Natural killer cell (primary cell): ENCODE data around the gene TGFBR1. TPM values are rescaled to one million over a fixed set of nuclear protein-coding genes. Genes with fewer than 3 reads are reported as not detected.

Experiments used
- ATAC-seq, 3 donors: fragments of 150-1000 bp in 2 of 3; fragments of 200-7000 bp in 1 of 3; cut with Tn5 transposase; 1 replicate in 1 of 3; 2 replicates in 2 of 3; pipeline ENCODE4 v1.10.0; 2021; ENCODE audit warnings: mild to moderate bottlenecking in 2 of 3, moderate library complexity in 2 of 3
- DNase-seq, 2 donors: peaks; one replicate each; pipeline versions ENCODE4 v3.0.0 to v3.0.0-alpha.2; 2013 to 2021; ENCODE audit warnings: mixed read lengths in 1 of 2
- H3K27ac ChIP-seq: one replicate; pipeline ENCODE4 v1.5.1; 2013; ENCODE audit warnings: mild to moderate bottlenecking, low read length
- H3K27me3 ChIP-seq: one replicate; pipeline ENCODE4 v1.6.1; 2013; ENCODE audit warnings: low read length; ENCODE audit not compliant: control insufficient read depth, insufficient read depth
- H3K36me3 ChIP-seq: one replicate; pipeline ENCODE4 v1.6.1; 2013; ENCODE audit warnings: low read length; ENCODE audit not compliant: control insufficient read depth, insufficient read depth
- H3K4me1 ChIP-seq: one replicate; pipeline ENCODE4 v1.6.1; 2013; ENCODE audit warnings: low read length; ENCODE audit not compliant: control insufficient read depth, insufficient read depth
- H3K4me3 ChIP-seq: one replicate; pipeline ENCODE4 v1.5.1; 2013; ENCODE audit warnings: low read length
- H3K9me3 ChIP-seq: one replicate; pipeline ENCODE4 v1.6.1; 2013; ENCODE audit warnings: low read length; ENCODE audit not compliant: control insufficient read depth, insufficient read depth
- H3K27ac Mint-ChIP-seq, 2 donors: one replicate each; pipeline ENCODE4 v1.8.0; 2022; ENCODE audit warnings: mild to moderate bottlenecking in 2 of 2, mixed read lengths in 2 of 2, moderate library complexity in 1 of 2
- H3K27me3 Mint-ChIP-seq, 2 donors: one replicate each; pipeline ENCODE4 v1.8.0; 2022; ENCODE audit warnings: low read depth in 2 of 2, mixed read lengths in 2 of 2
- H3K36me3 Mint-ChIP-seq: one replicate; pipeline ENCODE4 v1.8.0; 2022; ENCODE audit warnings: mixed read lengths
- H3K4me1 Mint-ChIP-seq, 2 donors: one replicate each; pipeline ENCODE4 v1.8.0; 2022; ENCODE audit warnings: mixed read lengths in 2 of 2
- H3K4me3 Mint-ChIP-seq: one replicate; pipeline ENCODE4 v1.8.0; 2022; ENCODE audit warnings: mild to moderate bottlenecking, moderate library complexity, mixed read lengths
- H3K9me3 Mint-ChIP-seq, 2 donors: one replicate each; pipeline ENCODE4 v1.8.0; 2022; ENCODE audit warnings: mixed read lengths in 2 of 2
- WGBS: methylation state at CpG from one replicate; pipeline ENCODE4 v1.1.7; 2013; ENCODE audit warnings: missing lambda C conversion rate; ENCODE audit not compliant: insufficient coverage; 5-methylcytosine and 5-hydroxymethylcytosine counted together
- intact Hi-C: fragments of 100-400 bp; cut with micrococcal nuclease; formaldehyde crosslinking; loops from one replicate; pipeline ENCODE4 v1.14.2; 2022
- total RNA-seq, 4 donors: library from RNA; stranded (reverse); fragments of 120-200 nt in 1 of 4; gene quantifications; one replicate each; pipeline versions ENCODE4 v1.2.3 to v1.2.4, GENCODE V29; 2013 to 2022
- TF ChIP-seq, protein P1 (sequence below): fragments of 200-600 bp; IDR thresholded peaks from one replicate; pipeline ENCODE4 v1.8.0; 2022; ENCODE audit warnings: antibody characterized with exemption

TGFBR1 gene
- total RNA-seq, 3 donors from 2014 or later (not counting 1 experiment from before 2014, with no cell fraction given) = 78.0 to 120 (median 113) TPM

- Histone ChIP-seq H3K4me3 (no peak overlapping the region), H3K27me3 (no peaks in the 10 kb centered on the region), H3K9me3 (no peaks in the 10 kb centered on the region), H3K4me1 (peaks cover 5% of the 10 kb centered on the region), H3K27ac (no peak overlapping the region), H3K36me3 (peaks cover 80% of the 10 kb centered on the region)
- TF ChIP-seq, protein P1, sequence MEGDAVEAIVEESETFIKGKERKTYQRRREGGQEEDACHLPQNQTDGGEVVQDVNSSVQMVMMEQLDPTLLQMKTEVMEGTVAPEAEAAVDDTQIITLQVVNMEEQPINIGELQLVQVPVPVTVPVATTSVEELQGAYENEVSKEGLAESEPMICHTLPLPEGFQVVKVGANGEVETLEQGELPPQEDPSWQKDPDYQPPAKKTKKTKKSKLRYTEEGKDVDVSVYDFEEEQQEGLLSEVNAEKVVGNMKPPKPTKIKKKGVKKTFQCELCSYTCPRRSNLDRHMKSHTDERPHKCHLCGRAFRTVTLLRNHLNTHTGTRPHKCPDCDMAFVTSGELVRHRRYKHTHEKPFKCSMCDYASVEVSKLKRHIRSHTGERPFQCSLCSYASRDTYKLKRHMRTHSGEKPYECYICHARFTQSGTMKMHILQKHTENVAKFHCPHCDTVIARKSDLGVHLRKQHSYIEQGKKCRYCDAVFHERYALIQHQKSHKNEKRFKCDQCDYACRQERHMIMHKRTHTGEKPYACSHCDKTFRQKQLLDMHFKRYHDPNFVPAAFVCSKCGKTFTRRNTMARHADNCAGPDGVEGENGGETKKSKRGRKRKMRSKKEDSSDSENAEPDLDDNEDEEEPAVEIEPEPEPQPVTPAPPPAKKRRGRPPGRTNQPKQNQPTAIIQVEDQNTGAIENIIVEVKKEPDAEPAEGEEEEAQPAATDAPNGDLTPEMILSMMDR = no peak
- no peak overlapping the region for H3K4me3 Mint-ChIP-seq
- DNase-seq (no peak), ATAC-seq (no peak)
- 92% methylated on average over 5 of the region's 5 CpGs for WGBS
- no peaks in the 10 kb centered on the region for H3K27me3 Mint-ChIP-seq
- peaks cover 47% of the 10 kb centered on the region for H3K36me3 Mint-ChIP-seq
- H3K9me3 Mint-ChIP-seq = no peaks in the 10 kb centered on the region
- intact Hi-C loops = loop anchor here (2.0 kb wide), 1 partner anchor 293 kb away; no protein-coding TSS in a partner anchor
- peak overlapping the region; percentile 82 to 84 for H3K27ac Mint-ChIP-seq
- H3K4me1 Mint-ChIP-seq = peaks cover 58 to 68% of the 10 kb centered on the region in 2 donors
These were observed 36.9 kb downstream of the TGFBR1 start for GRCh38 chr9:99141849-99142248.

DNA sequence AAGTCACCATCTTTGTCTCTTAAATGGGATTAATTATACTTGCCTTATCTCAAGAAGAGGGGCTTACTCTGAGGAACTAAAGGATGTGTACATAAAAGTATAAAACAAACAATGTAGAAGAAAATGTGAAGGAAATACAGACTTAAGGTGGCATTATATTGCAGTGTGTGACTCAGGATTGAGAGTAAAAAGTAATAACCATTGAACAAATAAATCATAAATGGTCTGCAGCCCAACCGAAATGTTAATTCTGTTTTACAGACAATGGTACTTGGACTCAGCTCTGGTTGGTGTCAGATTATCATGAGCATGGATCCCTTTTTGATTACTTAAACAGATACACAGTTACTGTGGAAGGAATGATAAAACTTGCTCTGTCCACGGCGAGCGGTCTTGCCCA lies 37.4 kb downstream of the TGFBR1 start:
- intact Hi-C loops = no loop called here
- Histone ChIP-seq H3K4me1 (peaks cover 5% of the 10 kb centered on the region), H3K36me3 (peaks cover 80% of the 10 kb centered on the region), H3K9me3 (no peaks in the 10 kb centered on the region), H3K27me3 (no peaks in the 10 kb centered on the region), H3K4me3 (no peak overlapping the region), H3K27ac (no peak overlapping the region)
- Mint-ChIP-seq H3K9me3 (no peaks in the 10 kb centered on the region), H3K27me3 (no peaks in the 10 kb centered on the region), H3K4me1 (peaks cover 58 to 66% of the 10 kb centered on the region in 2 donors), H3K36me3 (peaks cover 51% of the 10 kb centered on the region), H3K4me3 (no peak overlapping the region), H3K27ac (peak overlapping the region; percentile 82 to 84)
- TF ChIP-seq, protein P1 = no peak
- DNase-seq = no peak
- 96% methylated on average over 4 of the region's 4 CpGs for WGBS
- ATAC-seq = no peak

DNA sequence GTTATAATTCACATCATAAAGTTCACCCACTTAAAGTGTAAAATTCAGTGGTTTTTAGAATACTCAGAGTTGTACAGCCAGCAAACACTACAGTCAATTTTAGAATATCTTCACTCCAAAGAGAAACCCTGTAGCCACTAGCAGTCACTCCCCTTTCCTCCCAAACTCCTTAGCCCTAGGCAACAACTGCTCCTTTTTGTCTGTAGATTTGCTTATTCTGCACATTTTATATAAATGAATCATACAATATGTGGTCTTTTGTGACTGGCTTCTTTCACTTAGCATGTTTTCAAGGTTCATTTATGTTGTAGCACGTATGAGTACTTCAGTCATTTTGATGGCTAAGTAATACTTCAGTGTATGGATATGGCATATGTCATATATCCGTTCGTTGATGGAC lies 38.7 kb downstream of the TGFBR1 start:
- no peak overlapping the region for H3K4me3 Mint-ChIP-seq
- Histone ChIP-seq H3K9me3 (no peaks in the 10 kb centered on the region), H3K36me3 (peaks cover 83% of the 10 kb centered on the region), H3K4me1 (peaks cover 5% of the 10 kb centered on the region), H3K27ac (no peak overlapping the region), H3K4me3 (no peak overlapping the region), H3K27me3 (no peaks in the 10 kb centered on the region)
- no peak for DNase-seq
- TF ChIP-seq, protein P1 = no peak
- ATAC-seq = no peak
- peaks cover 53 to 57% of the 10 kb centered on the region in 2 donors for H3K4me1 Mint-ChIP-seq
- H3K36me3 Mint-ChIP-seq = peaks cover 49% of the 10 kb centered on the region
- intact Hi-C loops = no loop called here
- H3K9me3 Mint-ChIP-seq = no peaks in the 10 kb centered on the region
- 100% methylated on average over 3 of the region's 3 CpGs for WGBS
- H3K27me3 Mint-ChIP-seq = no peaks in the 10 kb centered on the region
- H3K27ac Mint-ChIP-seq = peak overlapping the region; percentile 30 to 84

DNA sequence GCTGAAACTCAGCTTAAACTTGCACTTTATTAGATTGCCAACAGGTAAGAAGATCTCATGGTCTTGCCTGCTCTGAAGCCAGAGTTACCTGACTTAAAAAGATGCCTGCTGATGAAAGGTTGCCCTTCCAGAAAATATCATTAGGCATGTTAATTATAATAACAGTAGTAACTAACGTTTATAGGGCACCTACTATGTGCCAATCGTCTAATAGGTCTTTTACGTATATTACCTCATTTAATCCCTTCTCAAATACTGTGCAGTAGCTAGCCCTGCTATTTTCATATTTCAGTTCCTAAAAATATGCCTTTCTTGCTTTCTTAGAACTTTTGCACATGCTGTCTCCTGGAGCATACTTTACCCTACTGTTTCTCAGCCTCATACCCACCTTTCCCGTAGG lies 40.1 kb downstream of the TGFBR1 start:
- TF ChIP-seq, protein P1 = no peak

More for the DNA sequence above, 40.1 kb downstream of the TGFBR1 start:
- H3K9me3 Mint-ChIP-seq = no peaks in the 10 kb centered on the region
- Histone ChIP-seq H3K36me3 (peaks cover 89% of the 10 kb centered on the region), H3K27ac (no peak overlapping the region), H3K9me3 (no peaks in the 10 kb centered on the region), H3K27me3 (no peaks in the 10 kb centered on the region), H3K4me1 (peaks cover 4% of the 10 kb centered on the region), H3K4me3 (no peak overlapping the region)
- DNase-seq (no peak), ATAC-seq (no peak)
- no peaks in the 10 kb centered on the region for H3K27me3 Mint-ChIP-seq
- no peak overlapping the region for H3K4me3 Mint-ChIP-seq
- H3K4me1 Mint-ChIP-seq = peaks cover 54 to 55% of the 10 kb centered on the region in 2 donors
- H3K36me3 Mint-ChIP-seq = peaks cover 49% of the 10 kb centered on the region
- intact Hi-C loops = no loop called here
- H3K27ac Mint-ChIP-seq = peak overlapping the region; percentile 67 to 80
- WGBS = 97% methylated on average over 4 of the region's 4 CpGs
